ENCODE measurements around the gene OTOG.

The OTOG gene

GRCh38 chr11:17515443-17516176 lies 31.4 kb upstream of the OTOG start:
- TF ChIP-seq, protein P1, sequence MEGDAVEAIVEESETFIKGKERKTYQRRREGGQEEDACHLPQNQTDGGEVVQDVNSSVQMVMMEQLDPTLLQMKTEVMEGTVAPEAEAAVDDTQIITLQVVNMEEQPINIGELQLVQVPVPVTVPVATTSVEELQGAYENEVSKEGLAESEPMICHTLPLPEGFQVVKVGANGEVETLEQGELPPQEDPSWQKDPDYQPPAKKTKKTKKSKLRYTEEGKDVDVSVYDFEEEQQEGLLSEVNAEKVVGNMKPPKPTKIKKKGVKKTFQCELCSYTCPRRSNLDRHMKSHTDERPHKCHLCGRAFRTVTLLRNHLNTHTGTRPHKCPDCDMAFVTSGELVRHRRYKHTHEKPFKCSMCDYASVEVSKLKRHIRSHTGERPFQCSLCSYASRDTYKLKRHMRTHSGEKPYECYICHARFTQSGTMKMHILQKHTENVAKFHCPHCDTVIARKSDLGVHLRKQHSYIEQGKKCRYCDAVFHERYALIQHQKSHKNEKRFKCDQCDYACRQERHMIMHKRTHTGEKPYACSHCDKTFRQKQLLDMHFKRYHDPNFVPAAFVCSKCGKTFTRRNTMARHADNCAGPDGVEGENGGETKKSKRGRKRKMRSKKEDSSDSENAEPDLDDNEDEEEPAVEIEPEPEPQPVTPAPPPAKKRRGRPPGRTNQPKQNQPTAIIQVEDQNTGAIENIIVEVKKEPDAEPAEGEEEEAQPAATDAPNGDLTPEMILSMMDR (IDR thresholded peaks at IDR 0.05; ENCODE audit: borderline replicate concordance, control extremely low read depth, extremely low read depth, insufficient read depth, missing control alignments), result no peak
- DNase-seq (ENCODE audit: low spot score), result no peak
- in situ Hi-C loops (cut with MboI; ENCODE audit: low sequenced_read_pairs, unreplicated experiment), result no loop called here

GRCh38 chr11:17516551-17517150 lies 30.4 kb upstream of the OTOG start:
- TF ChIP-seq, protein P1 (IDR thresholded peaks at IDR 0.05; ENCODE audit: borderline replicate concordance, control extremely low read depth, extremely low read depth, insufficient read depth, missing control alignments), result no peak
- DNase-seq (ENCODE audit: low spot score), result no peak
- in situ Hi-C loops (cut with MboI; ENCODE audit: low sequenced_read_pairs, unreplicated experiment), result no loop called here

- TF ChIP-seq, protein P1 (IDR thresholded peaks at IDR 0.05; ENCODE audit: borderline replicate concordance, control extremely low read depth, extremely low read depth, insufficient read depth, missing control alignments), result no peak
- no peak for DNase-seq (ENCODE audit: low spot score)
- in situ Hi-C loops (cut with MboI; ENCODE audit: low sequenced_read_pairs, unreplicated experiment), result no loop called here
Measured at GRCh38 chr11:17517186-17517585, 29.9 kb upstream of the OTOG start.

- TF ChIP-seq, protein P1 (IDR thresholded peaks at IDR 0.05; ENCODE audit: borderline replicate concordance, control extremely low read depth, extremely low read depth, insufficient read depth, missing control alignments), result no peak
- in situ Hi-C loops (cut with MboI; ENCODE audit: low sequenced_read_pairs, unreplicated experiment), result no loop called here
- DNase-seq (ENCODE audit: low spot score), result no peak
Measured at GRCh38 chr11:17518366-17518765, 28.7 kb upstream of the OTOG start.

DNA sequence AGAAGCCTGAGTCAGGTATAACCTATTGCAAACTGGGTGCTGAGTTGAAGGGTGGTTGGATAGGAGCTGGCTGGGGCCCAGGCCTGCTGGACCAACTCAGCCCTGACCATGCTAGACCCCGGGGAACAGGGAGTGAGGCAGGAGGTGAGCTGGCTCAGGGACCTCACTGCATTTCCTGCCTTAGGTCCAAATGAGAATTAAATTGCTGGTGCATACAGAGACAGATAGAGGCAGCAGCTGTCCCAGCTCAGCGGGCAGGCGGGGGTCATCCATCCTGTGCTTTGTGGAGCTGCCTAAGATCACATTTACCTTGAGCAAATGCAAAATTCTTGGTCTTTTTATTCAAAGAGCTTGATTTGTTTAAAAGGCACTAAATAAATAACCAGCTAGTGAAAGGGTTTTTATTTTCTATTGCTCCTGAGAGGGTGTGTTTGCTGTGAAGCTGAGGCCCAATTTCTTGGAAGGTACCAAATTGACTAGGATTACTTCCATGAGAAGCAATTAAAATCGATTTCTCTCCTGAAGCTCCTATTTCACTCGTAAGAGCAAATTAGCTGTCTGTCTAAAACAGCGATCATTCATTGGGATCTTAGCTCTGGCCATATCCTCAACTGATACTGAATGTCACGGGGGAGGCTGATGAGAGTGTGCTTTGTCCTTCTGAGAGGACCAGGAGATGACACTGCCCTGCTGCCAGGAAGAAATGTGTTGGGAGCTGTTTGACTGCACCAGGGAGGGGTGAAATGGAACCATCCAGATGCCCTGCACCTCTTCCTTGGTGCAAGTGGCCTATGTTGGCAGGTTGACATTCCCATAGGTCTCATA lies 27.8 kb upstream of the OTOG start:
- in situ Hi-C loops (cut with MboI; ENCODE audit: low sequenced_read_pairs, unreplicated experiment), result no loop called here
- TF ChIP-seq, protein P1 (IDR thresholded peaks at IDR 0.05; ENCODE audit: borderline replicate concordance, control extremely low read depth, extremely low read depth, insufficient read depth, missing control alignments), result no peak
- DNase-seq (ENCODE audit: low spot score), result no peak

- in situ Hi-C loops (cut with MboI; ENCODE audit: low sequenced_read_pairs, unreplicated experiment), result no loop called here
- DNase-seq (ENCODE audit: low spot score), result no peak
Measured at GRCh38 chr11:17521106-17521900, 25.8 kb upstream of the OTOG start.

More at GRCh38 chr11:17521106-17521900, 25.8 kb upstream of the OTOG start:
- TF ChIP-seq, protein P1 (IDR thresholded peaks at IDR 0.05; ENCODE audit: borderline replicate concordance, control extremely low read depth, extremely low read depth, insufficient read depth, missing control alignments), result no peak
